Neuronal stem cell (in vitro differentiated cells): ENCODE data around the gene FBXO2.

ENCODE experiments used
- DNase-seq: peaks from one replicate; pipeline ENCODE4 v3.0.0-alpha.2; 2013; ENCODE audit warnings: low spot score
- H2AFZ ChIP-seq: one replicate; pipeline ENCODE4 v1.6.1; 2013; ENCODE audit warnings: mild to moderate bottlenecking, low read length, inconsistent platforms
- H2AK5ac ChIP-seq: 2 replicates; pipeline ENCODE4 v1.6.1; 2013; ENCODE audit warnings: low read depth, mild to moderate bottlenecking, inconsistent platforms, low read length, moderate library complexity, mixed read lengths
- H2BK120ac ChIP-seq: 2 replicates; pipeline ENCODE4 v1.6.1; 2013; ENCODE audit warnings: low read depth, mild to moderate bottlenecking, inconsistent platforms, low read length, moderate library complexity, mixed read lengths
- H2BK12ac ChIP-seq: one replicate; pipeline ENCODE4 v1.6.1; 2013; ENCODE audit warnings: low read length, inconsistent platforms
- H2BK15ac ChIP-seq: 2 replicates; pipeline ENCODE4 v1.6.1; 2013; ENCODE audit warnings: mild to moderate bottlenecking, low read length, inconsistent platforms, mixed read lengths
- H2BK5ac ChIP-seq: one replicate; pipeline ENCODE4 v1.6.1; 2013; ENCODE audit warnings: inconsistent platforms, mild to moderate bottlenecking, low read length, moderate library complexity
- H3K14ac ChIP-seq: one replicate; pipeline ENCODE4 v1.6.1; 2013; ENCODE audit warnings: low read length, inconsistent platforms
- H3K18ac ChIP-seq: 2 replicates; pipeline ENCODE4 v1.6.1; 2013; ENCODE audit warnings: low read length, inconsistent platforms
- H3K23ac ChIP-seq: 2 replicates; pipeline ENCODE4 v1.6.1; 2013; ENCODE audit warnings: low read depth, mild to moderate bottlenecking, mixed read lengths, low read length, inconsistent platforms; ENCODE audit not compliant: poor library complexity
- H3K27ac ChIP-seq: replicated peaks from 3 replicates; pipeline ENCODE4 v1.5.1; 2013; ENCODE audit warnings: low read length, inconsistent platforms
- H3K27me3 ChIP-seq, 3 experiments: 2 replicates each; pipeline ENCODE4 v1.6.1; 2013; ENCODE audit warnings: low read length in 3 of 3, mild to moderate bottlenecking in 2 of 3, inconsistent platforms in 1 of 3, low read depth in 1 of 3, mixed read lengths in 1 of 3, moderate library complexity in 1 of 3; ENCODE audit not compliant: control insufficient read depth in 3 of 3, insufficient read depth in 3 of 3
- H3K36me3 ChIP-seq, 2 donors: replicated peaks in 1 of 2; 2 replicates each; pipeline ENCODE4 v1.6.1; 2013; ENCODE audit warnings: low read length in 2 of 2; ENCODE audit not compliant: control insufficient read depth in 2 of 2, insufficient read depth in 2 of 2
- H3K4ac ChIP-seq: 2 replicates; pipeline ENCODE4 v1.6.1; 2013; ENCODE audit warnings: inconsistent platforms, mild to moderate bottlenecking, low read length, moderate library complexity
- H3K4me1 ChIP-seq, 2 donors: 1 replicate in 1 of 2; 2 replicates in 1 of 2; pipeline ENCODE4 v1.6.1; 2013; ENCODE audit warnings: low read length in 2 of 2, low read depth in 1 of 2; ENCODE audit not compliant: control insufficient read depth in 2 of 2, insufficient read depth in 1 of 2
- H3K4me2 ChIP-seq: one replicate; pipeline ENCODE4 v1.6.1; 2013; ENCODE audit warnings: mild to moderate bottlenecking, low read length, inconsistent platforms; ENCODE audit not compliant: insufficient read depth, poor library complexity, severe bottlenecking
- H3K4me3 ChIP-seq, 2 donors: 2 replicates each; pipeline ENCODE4 v1.5.1; 2013; ENCODE audit warnings: low read length in 2 of 2, mild to moderate bottlenecking in 2 of 2, inconsistent platforms in 1 of 2, moderate library complexity in 1 of 2
- H3K79me1 ChIP-seq: one replicate; pipeline ENCODE4 v1.6.1; 2013; ENCODE audit warnings: low read depth, mild to moderate bottlenecking, inconsistent platforms, low read length, moderate library complexity
- H3K9ac ChIP-seq: one replicate; pipeline ENCODE4 v1.6.1; 2013; ENCODE audit warnings: mild to moderate bottlenecking, low read depth, low read length, inconsistent platforms; ENCODE audit not compliant: poor library complexity
- H3K9me3 ChIP-seq, 2 donors: replicated peaks in 1 of 2; 2 replicates each; pipeline versions ENCODE3 to v1.6.1; 2013; ENCODE audit warnings: low read length in 2 of 2, mild to moderate bottlenecking in 2 of 2, inconsistent platforms in 1 of 2, low read depth in 1 of 2, mixed read lengths in 1 of 2, moderate library complexity in 1 of 2; ENCODE audit not compliant: control insufficient read depth in 2 of 2, insufficient read depth in 1 of 2
- H4K8ac ChIP-seq: one replicate; pipeline ENCODE4 v1.6.1; 2013; ENCODE audit warnings: low read depth, mild to moderate bottlenecking, inconsistent platforms, low read length, moderate library complexity
- H4K91ac ChIP-seq: one replicate; pipeline ENCODE4 v1.6.1; 2013; ENCODE audit warnings: low read length, low read depth, mild to moderate bottlenecking, inconsistent platforms; ENCODE audit not compliant: poor library complexity
- WGBS, 2 donors: extraction: QIAGEN DNeasy Blood & Tissue Kit; methylation state at CpG; one replicate each; pipeline ENCODE4 v1.1.7; 2013; ENCODE audit warnings: missing lambda C conversion rate in 2 of 2, mixed read lengths in 1 of 2; ENCODE audit not compliant: insufficient read length in 2 of 2, insufficient replicate concordance in 1 of 2; ENCODE audit errors: extremely low coverage in 2 of 2; 5-methylcytosine and 5-hydroxymethylcytosine counted together

The FBXO2 gene

DNA sequence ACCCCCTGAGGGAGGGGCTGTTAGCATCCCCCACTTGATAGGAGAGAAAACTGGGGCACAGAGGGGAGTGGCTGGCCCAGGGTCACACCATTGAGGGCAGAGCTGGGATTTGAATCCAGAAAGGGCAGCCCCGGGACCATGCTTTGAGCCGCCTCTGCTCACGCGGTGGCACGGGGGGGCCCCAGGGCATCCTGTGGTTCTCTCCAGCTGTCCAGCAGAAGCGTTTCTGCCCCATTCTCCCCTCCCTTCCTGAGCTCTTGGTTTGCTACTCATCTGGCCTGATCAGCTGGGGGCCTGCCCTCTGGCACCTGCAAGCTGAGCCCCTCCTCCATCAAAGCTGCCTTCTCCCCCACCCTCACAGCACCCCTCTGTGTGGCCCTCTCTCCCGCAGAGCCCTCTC is 37.5 kb downstream of the FBXO2 start:
- H3K4me1 ChIP-seq = peaks cover 0 to 7% of the 10 kb centered on the region in 2 donors
- no peak overlapping the region for H3K4me2 ChIP-seq
- DNase-seq = no peak
- H3K27me3 ChIP-seq = peaks cover 0 to 24% (median 0%) of the 10 kb centered on the region in 3 experiments
- no peaks in the 10 kb centered on the region for H3K9me3 ChIP-seq
- no peak overlapping the region for H2AFZ ChIP-seq
- no peak overlapping the region for H3K9ac ChIP-seq
- H3K23ac ChIP-seq = no peak overlapping the region
- no peaks in the 10 kb centered on the region for H3K79me1 ChIP-seq
- WGBS, 2 donors = no CpG with 5 or more reads among the region's 7 CpGs
- H3K4ac ChIP-seq = no peak overlapping the region
- no peak overlapping the region for H3K14ac ChIP-seq
- H4K8ac ChIP-seq = no peak overlapping the region
- peak overlapping the region; percentile 57 for H2AK5ac ChIP-seq
- H2BK5ac ChIP-seq = no peak overlapping the region
- no peak overlapping the region for H3K27ac ChIP-seq
- H3K18ac ChIP-seq = peak overlapping the region; percentile 59
- H2BK15ac ChIP-seq = no peak overlapping the region
- no peaks in the 10 kb centered on the region for H3K36me3 ChIP-seq
- no peak overlapping the region for H3K4me3 ChIP-seq
- H2BK12ac ChIP-seq = no peak overlapping the region
- no peak overlapping the region for H2BK120ac ChIP-seq
- H4K91ac ChIP-seq = no peak overlapping the region

DNA sequence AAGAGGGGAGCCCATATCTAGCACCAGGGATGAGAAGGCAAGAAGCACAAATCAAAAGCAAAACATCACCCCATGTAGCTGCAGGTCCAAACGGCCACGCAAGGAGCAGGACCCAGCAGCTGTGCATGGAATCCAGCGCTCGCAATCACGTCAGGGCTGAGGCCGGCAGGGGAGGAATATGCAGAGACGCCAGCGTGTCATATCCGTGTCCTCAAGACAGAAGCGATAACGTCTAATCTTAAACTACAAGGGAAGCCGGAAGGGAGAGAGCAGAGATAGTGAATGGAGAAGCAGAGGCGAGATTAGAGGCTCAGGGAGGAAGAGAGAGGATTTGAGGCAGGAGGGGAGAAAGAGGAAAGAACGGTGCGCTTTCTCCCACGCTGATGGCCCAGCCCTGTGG is 39.1 kb downstream of the FBXO2 start:
- H2BK120ac ChIP-seq = no peak overlapping the region
- H3K18ac ChIP-seq = peak overlapping the region; percentile 19
- H2AK5ac ChIP-seq = no peak overlapping the region
- H2BK5ac ChIP-seq = no peak overlapping the region
- H2BK15ac ChIP-seq = no peak overlapping the region
- no CpG with 5 or more reads among the region's 16 CpGs for WGBS, 2 donors
- no peak overlapping the region for H4K8ac ChIP-seq
- no peak overlapping the region for H4K91ac ChIP-seq
- no peak overlapping the region for H3K14ac ChIP-seq
- H3K9ac ChIP-seq = no peak overlapping the region
- no peak overlapping the region for H2AFZ ChIP-seq
- H3K9me3 ChIP-seq = no peaks in the 10 kb centered on the region
- DNase-seq = no peak
- no peaks in the 10 kb centered on the region for H3K79me1 ChIP-seq
- H3K23ac ChIP-seq = peak overlapping the region; percentile 6
- no peak overlapping the region for H3K27ac ChIP-seq
- no peak overlapping the region for H3K4me3 ChIP-seq
- no peaks in the 10 kb centered on the region for H3K36me3 ChIP-seq
- no peak overlapping the region for H3K4me2 ChIP-seq
- H3K27me3 ChIP-seq = peaks cover 0 to 22% (median 0%) of the 10 kb centered on the region in 3 experiments
- peaks cover 0 to 5% of the 10 kb centered on the region in 2 donors for H3K4me1 ChIP-seq
- H2BK12ac ChIP-seq = no peak overlapping the region
- no peak overlapping the region for H3K4ac ChIP-seq

DNA sequence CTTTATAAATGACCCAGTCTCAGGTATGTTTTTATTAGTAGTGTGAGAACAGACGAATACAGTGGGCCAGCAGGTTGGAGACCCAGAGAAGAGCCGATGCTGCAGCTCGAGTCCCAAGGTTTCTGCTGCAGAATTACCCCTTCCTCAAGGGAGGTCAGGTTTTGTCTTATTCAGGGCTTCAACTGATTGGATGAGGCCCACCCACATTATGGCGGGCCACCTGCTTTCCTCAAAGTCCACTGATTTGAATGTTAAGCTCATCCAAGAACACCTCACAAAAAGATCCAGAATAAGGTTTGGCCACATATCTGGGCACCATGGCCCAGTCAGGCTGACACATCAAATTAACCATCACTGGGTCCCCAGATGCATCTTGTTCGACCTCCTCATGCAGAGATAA is 40.9 kb downstream of the FBXO2 start:
- no CpG with 5 or more reads among the region's 5 CpGs for WGBS, 2 donors
- peaks cover 0 to 5% of the 10 kb centered on the region in 2 donors for H3K4me1 ChIP-seq
- H4K8ac ChIP-seq = no peak overlapping the region

DNA sequence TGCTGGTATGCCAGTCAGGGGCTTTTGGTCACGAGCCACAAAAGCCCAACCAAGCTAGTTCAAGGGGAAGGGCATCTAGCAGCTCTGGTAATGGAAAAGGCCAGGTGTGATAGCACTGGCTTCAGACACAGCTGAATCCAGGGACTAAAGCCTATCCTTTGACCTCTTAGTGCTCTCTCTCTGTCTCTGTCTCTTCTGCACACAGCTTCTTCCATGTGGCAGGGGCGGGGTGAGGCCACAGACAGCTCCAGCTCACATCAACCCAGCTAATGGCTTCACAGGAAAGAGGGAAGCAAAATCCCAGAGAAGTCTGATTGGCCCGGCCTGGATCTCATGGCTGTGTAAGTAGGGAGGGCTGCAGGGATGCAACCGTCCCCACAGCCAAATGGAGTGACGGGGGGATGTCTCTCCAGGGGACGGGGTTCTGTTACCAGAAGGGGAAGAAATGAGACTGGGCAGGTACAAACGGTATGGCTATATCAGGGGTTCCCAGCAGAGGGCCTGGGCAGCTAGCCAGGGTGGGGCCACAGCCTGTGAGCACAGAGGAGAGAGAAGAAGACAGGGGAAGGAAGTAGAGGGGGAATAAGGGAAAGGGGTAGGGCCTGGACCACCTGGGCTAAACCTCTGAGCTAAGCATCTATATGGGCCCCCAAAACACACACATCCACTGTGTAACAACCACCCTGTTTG is 42.4 kb downstream of the FBXO2 start:
- Histone ChIP-seq H3K18ac (peak overlapping the region; percentile 16), H3K4me3 (no peak overlapping the region), H2BK15ac (peak overlapping the region; percentile 54), H3K27ac (no peak overlapping the region), H3K4me1 (peaks cover 0 to 2% of the 10 kb centered on the region in 2 donors), H3K79me1 (no peaks in the 10 kb centered on the region), H3K9me3 (peaks cover 2 to 4% of the 10 kb centered on the region in 2 donors), H4K8ac (no peak overlapping the region), H2BK120ac (peak overlapping the region; percentile 22), H2AFZ (no peak overlapping the region), H2BK12ac (no peak overlapping the region), H3K23ac (no peak overlapping the region), H3K14ac (no peak overlapping the region), H3K36me3 (no peaks in the 10 kb centered on the region), H3K27me3 (peaks cover 0 to 14% (median 0%) of the 10 kb centered on the region in 3 experiments), H2BK5ac (no peak overlapping the region), H3K4me2 (no peak overlapping the region), H3K9ac (no peak overlapping the region), H4K91ac (no peak overlapping the region), H2AK5ac (no peak overlapping the region), H3K4ac (no peak overlapping the region)
- WGBS, 2 donors = no CpG with 5 or more reads among the region's 7 CpGs
- DNase-seq = no peak

More for the DNA sequence above, 40.9 kb downstream of the FBXO2 start:
- DNase-seq = no peak
- no peak overlapping the region for H4K91ac ChIP-seq
- H3K36me3 ChIP-seq = no peaks in the 10 kb centered on the region
- no peak overlapping the region for H2BK120ac ChIP-seq
- no peak overlapping the region for H3K4ac ChIP-seq
- H3K23ac ChIP-seq = no peak overlapping the region
- no peak overlapping the region for H2BK5ac ChIP-seq
- H3K18ac ChIP-seq = no peak overlapping the region
- peaks cover 0 to under 1% of the 10 kb centered on the region in 2 donors for H3K9me3 ChIP-seq
- H3K27ac ChIP-seq = no peak overlapping the region
- no peak overlapping the region for H3K4me3 ChIP-seq
- no peak overlapping the region for H2AFZ ChIP-seq
- H2BK12ac ChIP-seq = no peak overlapping the region
- H2AK5ac ChIP-seq = no peak overlapping the region
- H3K27me3 ChIP-seq = peaks cover 0 to 20% (median 0%) of the 10 kb centered on the region in 3 experiments
- no peak overlapping the region for H3K9ac ChIP-seq
- H3K4me2 ChIP-seq = no peak overlapping the region
- no peaks in the 10 kb centered on the region for H3K79me1 ChIP-seq
- H3K14ac ChIP-seq = no peak overlapping the region
- H2BK15ac ChIP-seq = no peak overlapping the region
